Activated naive CD8-positive, alpha-beta T cell treated with anti-CD3 and anti-CD28 coated beads, Interleukin-2, amount 50 U/mL, for 24 hours (primary cell): ENCODE data around the gene HMSD.
A peak's percentile ranks its signal among the peaks of the same experiment; 100 is the strongest.

Experiments
- ATAC-seq: fragments of 150-1000 bp; cut with Tn5 transposase; one replicate; pipeline ENCODE4 v1.10.0; 2021
- DNase-seq: peaks from one replicate; pipeline ENCODE4 v3.0.0; 2021
- H3K27ac Mint-ChIP-seq: one replicate; pipeline ENCODE4 v1.8.0; 2021; ENCODE audit warnings: mild to moderate bottlenecking, mixed read lengths
- H3K27me3 Mint-ChIP-seq: one replicate; pipeline ENCODE4 v1.8.0; 2021; ENCODE audit warnings: mixed read lengths
- H3K36me3 Mint-ChIP-seq: one replicate; pipeline ENCODE4 v1.8.0; 2021; ENCODE audit warnings: low read depth, mixed read lengths
- H3K4me1 Mint-ChIP-seq: one replicate; pipeline ENCODE4 v1.8.0; 2021; ENCODE audit warnings: mixed read lengths
- H3K4me3 Mint-ChIP-seq: one replicate; pipeline ENCODE4 v1.8.0; 2021; ENCODE audit warnings: mild to moderate bottlenecking, moderate library complexity, mixed read lengths
- H3K9me3 Mint-ChIP-seq: one replicate; pipeline ENCODE4 v1.8.0; 2021; ENCODE audit warnings: mixed read lengths

HMSD gene

GRCh38 chr18:63969942-63970808 lies 21.1 kb downstream of the HMSD start, which contains the start of gene SERPINB8:
TSS of gene SERPINB8 (plus strand) at chr18:63970081. CDS start at chr18:63978309, 8,228 bp downstream.
- Mint-ChIP-seq H3K36me3 (peaks cover 3% of the 10 kb centered on the region), H3K4me1 (peaks cover 52% of the 10 kb centered on the region), H3K27ac (peak within 1 kb of the TSS; percentile 93), H3K9me3 (no peaks in the 10 kb centered on the region), H3K4me3 (peak within 1 kb of the TSS; percentile 88), H3K27me3 (no peaks in the 10 kb centered on the region)
- peak; percentile 92 for ATAC-seq
- DNase-seq: peak; percentile 82

DNA sequence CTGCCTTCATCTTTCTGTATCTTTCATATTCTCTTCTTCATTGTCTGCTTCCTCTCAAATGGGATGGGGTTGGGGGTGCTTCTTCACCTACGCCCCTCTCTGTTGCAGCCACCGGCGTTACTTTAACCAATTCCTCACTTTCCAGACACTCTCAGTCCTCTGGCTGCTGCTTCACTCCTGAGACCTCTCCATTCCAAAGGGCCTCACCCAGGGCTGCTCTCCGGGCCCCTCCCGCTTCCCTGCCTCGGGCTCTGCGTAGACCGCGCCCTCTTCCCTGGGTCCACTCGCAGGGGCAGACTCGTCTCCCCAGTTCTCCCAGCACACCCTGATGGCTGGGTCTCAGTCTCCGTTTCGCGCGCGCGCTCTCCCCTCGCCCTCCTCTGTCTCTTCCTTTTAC lies 21.7 kb downstream of the HMSD start:
- H3K4me1 Mint-ChIP-seq: peaks cover 53% of the 10 kb centered on the region
- ATAC-seq: peak; percentile 2

GRCh38 chr18:63971320-63972001 lies 22.4 kb downstream of the HMSD start:
- Mint-ChIP-seq H3K27me3 (no peaks in the 10 kb centered on the region), H3K27ac (peak overlapping the region; percentile 93), H3K4me1 (peaks cover 53% of the 10 kb centered on the region), H3K36me3 (peaks cover 3% of the 10 kb centered on the region), H3K9me3 (no peaks in the 10 kb centered on the region), H3K4me3 (peak overlapping the region; percentile 88)
- ATAC-seq (no peak), DNase-seq (no peak)

More for the DNA sequence above, 21.7 kb downstream of the HMSD start:
- H3K27me3 Mint-ChIP-seq: no peaks in the 10 kb centered on the region
- no peak for DNase-seq
- H3K27ac Mint-ChIP-seq: peak overlapping the region; percentile 93
- H3K36me3 Mint-ChIP-seq: peaks cover 3% of the 10 kb centered on the region
- peak overlapping the region; percentile 88 for H3K4me3 Mint-ChIP-seq
- no peaks in the 10 kb centered on the region for H3K9me3 Mint-ChIP-seq

- H3K9me3 Mint-ChIP-seq: no peaks in the 10 kb centered on the region
- H3K27me3 Mint-ChIP-seq: no peaks in the 10 kb centered on the region
- H3K27ac Mint-ChIP-seq: peak overlapping the region; percentile 61
- peaks cover 3% of the 10 kb centered on the region for H3K36me3 Mint-ChIP-seq
- ATAC-seq (no peak), DNase-seq (no peak)
- H3K4me3 Mint-ChIP-seq: peak overlapping the region; percentile 35
- H3K4me1 Mint-ChIP-seq: peaks cover 54% of the 10 kb centered on the region
Measured at GRCh38 chr18:63972002-63972376, 22.9 kb downstream of the HMSD start.

- peaks cover 6% of the 10 kb centered on the region for H3K36me3 Mint-ChIP-seq
- no peaks in the 10 kb centered on the region for H3K27me3 Mint-ChIP-seq
- no peak overlapping the region for H3K4me3 Mint-ChIP-seq
- DNase-seq: no peak
- H3K4me1 Mint-ChIP-seq: peaks cover 49% of the 10 kb centered on the region
- no peaks in the 10 kb centered on the region for H3K9me3 Mint-ChIP-seq
- H3K27ac Mint-ChIP-seq: no peak overlapping the region
- no peak for ATAC-seq
Measured at GRCh38 chr18:63974991-63975390, 25.9 kb downstream of the HMSD start.

GRCh38 chr18:63975628-63976027 lies 26.5 kb downstream of the HMSD start:
- DNase-seq: no peak
- peaks cover 48% of the 10 kb centered on the region for H3K4me1 Mint-ChIP-seq
- H3K4me3 Mint-ChIP-seq: no peak overlapping the region
- H3K27me3 Mint-ChIP-seq: no peaks in the 10 kb centered on the region
- ATAC-seq: no peak
- H3K27ac Mint-ChIP-seq: no peak overlapping the region
- no peaks in the 10 kb centered on the region for H3K9me3 Mint-ChIP-seq
- H3K36me3 Mint-ChIP-seq: peaks cover 9% of the 10 kb centered on the region

DNA sequence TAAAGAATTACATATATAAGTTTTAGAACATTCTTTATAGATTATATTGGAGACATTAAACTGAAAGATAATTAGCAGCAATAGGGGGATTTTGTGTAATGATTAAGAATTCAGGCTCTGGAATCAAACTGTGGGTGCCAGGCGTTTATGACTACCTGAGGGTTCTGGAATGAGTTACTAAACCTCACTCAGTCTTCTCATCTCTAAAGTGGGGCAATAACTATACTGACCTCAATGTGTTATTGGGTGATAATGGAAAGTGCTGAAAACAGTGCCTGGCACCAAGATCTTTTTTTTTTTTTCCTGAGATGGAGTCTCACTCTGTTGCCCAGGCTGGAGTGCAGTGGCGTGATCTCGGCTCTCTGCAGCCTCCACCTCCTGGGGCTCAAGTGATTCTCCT lies 27.9 kb downstream of the HMSD start:
- DNase-seq: no peak
- ATAC-seq: peak; percentile 30
- Mint-ChIP-seq H3K27me3 (no peaks in the 10 kb centered on the region), H3K27ac (no peak overlapping the region), H3K9me3 (no peaks in the 10 kb centered on the region), H3K4me1 (peaks cover 34% of the 10 kb centered on the region), H3K4me3 (no peak overlapping the region), H3K36me3 (peaks cover 19% of the 10 kb centered on the region)

- peak; percentile 28 for DNase-seq
- Mint-ChIP-seq H3K27me3 (no peaks in the 10 kb centered on the region), H3K27ac (no peak overlapping the region), H3K4me1 (peaks cover 18% of the 10 kb centered on the region), H3K36me3 (peaks cover 26% of the 10 kb centered on the region), H3K9me3 (no peaks in the 10 kb centered on the region), H3K4me3 (no peak overlapping the region)
- peak; percentile 33 for ATAC-seq
Measured at GRCh38 chr18:63979409-63979920, 30.4 kb downstream of the HMSD start.

GRCh38 chr18:63980027-63980426 lies 30.9 kb downstream of the HMSD start:
- Mint-ChIP-seq H3K9me3 (no peaks in the 10 kb centered on the region), H3K27me3 (no peaks in the 10 kb centered on the region), H3K4me1 (peaks cover 13% of the 10 kb centered on the region), H3K4me3 (no peak overlapping the region), H3K36me3 (peaks cover 29% of the 10 kb centered on the region), H3K27ac (no peak overlapping the region)
- DNase-seq: no peak
- ATAC-seq: no peak

DNA sequence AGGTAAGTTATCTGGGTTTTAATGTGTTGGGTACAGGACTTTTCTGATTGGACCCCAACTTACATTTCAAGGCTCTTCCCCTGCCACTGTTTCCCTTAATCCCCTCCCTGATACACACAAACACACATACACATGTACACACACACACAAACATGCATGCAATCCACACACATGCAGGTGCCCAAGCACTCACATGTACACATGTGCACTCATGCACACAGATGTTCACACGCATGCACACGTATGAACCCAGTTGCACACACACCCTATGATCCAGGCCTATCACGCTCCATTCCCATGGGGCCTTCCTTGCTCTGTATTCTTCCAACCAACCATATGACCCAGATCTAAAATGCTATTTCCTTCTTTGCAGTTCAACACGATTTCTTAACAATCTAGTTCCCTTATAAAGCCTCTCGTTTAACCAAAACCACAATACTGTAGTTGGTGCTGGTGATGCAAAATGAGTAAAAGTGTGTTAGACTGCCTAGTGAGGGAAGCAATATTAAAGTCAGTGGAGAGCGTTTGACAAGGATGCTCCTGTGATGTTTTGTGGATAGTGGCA lies 31.9 kb downstream of the HMSD start:
- DNase-seq: no peak
- H3K27me3 Mint-ChIP-seq: no peaks in the 10 kb centered on the region
- H3K4me1 Mint-ChIP-seq: peaks cover 10% of the 10 kb centered on the region
- ATAC-seq: no peak
- no peaks in the 10 kb centered on the region for H3K9me3 Mint-ChIP-seq
- H3K4me3 Mint-ChIP-seq: no peak overlapping the region
- H3K36me3 Mint-ChIP-seq: peaks cover 29% of the 10 kb centered on the region
- H3K27ac Mint-ChIP-seq: no peak overlapping the region

DNA sequence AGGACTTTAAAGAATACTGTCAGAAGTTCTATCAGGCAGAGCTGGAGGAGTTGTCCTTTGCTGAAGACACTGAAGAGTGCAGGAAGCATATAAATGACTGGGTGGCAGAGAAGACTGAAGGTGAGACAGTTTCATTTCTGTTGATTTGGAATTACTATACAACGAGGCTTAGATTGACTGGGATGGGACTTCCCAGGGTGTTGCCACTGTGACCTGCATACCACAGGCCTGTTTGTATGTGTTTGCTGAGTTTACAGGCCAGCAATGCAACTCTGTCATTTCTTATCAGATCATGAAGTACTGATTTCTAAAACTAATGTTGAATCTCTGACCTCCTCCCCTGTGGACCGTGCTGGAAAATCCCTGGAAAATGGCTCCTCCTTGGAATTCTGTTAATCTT lies 32.6 kb downstream of the HMSD start:
- DNase-seq (no peak), ATAC-seq (no peak)
- Mint-ChIP-seq H3K4me3 (no peak overlapping the region), H3K27ac (no peak overlapping the region), H3K36me3 (peaks cover 34% of the 10 kb centered on the region), H3K4me1 (peaks cover 10% of the 10 kb centered on the region), H3K27me3 (no peaks in the 10 kb centered on the region), H3K9me3 (no peaks in the 10 kb centered on the region)

GRCh38 chr18:63982361-63982760 lies 33.3 kb downstream of the HMSD start:
- ATAC-seq (no peak), DNase-seq (no peak)
- H3K36me3 Mint-ChIP-seq: peaks cover 34% of the 10 kb centered on the region
- H3K4me3 Mint-ChIP-seq: no peak overlapping the region
- no peak overlapping the region for H3K27ac Mint-ChIP-seq
- H3K4me1 Mint-ChIP-seq: peaks cover 8% of the 10 kb centered on the region
- H3K9me3 Mint-ChIP-seq: no peaks in the 10 kb centered on the region
- H3K27me3 Mint-ChIP-seq: no peaks in the 10 kb centered on the region

DNA sequence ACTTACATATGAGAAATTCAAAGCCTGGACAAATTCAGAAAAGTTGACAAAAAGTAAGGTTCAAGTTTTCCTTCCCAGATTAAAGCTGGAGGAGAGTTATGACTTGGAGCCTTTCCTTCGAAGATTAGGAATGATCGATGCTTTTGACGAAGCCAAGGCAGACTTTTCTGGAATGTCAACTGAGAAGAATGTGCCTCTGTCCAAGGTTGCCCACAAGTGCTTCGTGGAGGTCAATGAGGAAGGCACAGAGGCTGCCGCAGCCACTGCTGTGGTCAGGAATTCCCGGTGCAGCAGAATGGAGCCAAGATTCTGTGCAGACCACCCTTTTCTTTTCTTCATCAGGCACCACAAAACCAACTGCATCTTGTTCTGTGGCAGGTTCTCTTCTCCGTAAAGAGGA lies 37.8 kb downstream of the HMSD start:
- H3K27ac Mint-ChIP-seq: no peak overlapping the region
- ATAC-seq: no peak
- H3K9me3 Mint-ChIP-seq: no peaks in the 10 kb centered on the region
- DNase-seq: no peak
- H3K36me3 Mint-ChIP-seq: peaks cover 33% of the 10 kb centered on the region
- H3K4me1 Mint-ChIP-seq: no peaks in the 10 kb centered on the region
- no peak overlapping the region for H3K4me3 Mint-ChIP-seq
- no peaks in the 10 kb centered on the region for H3K27me3 Mint-ChIP-seq

DNA sequence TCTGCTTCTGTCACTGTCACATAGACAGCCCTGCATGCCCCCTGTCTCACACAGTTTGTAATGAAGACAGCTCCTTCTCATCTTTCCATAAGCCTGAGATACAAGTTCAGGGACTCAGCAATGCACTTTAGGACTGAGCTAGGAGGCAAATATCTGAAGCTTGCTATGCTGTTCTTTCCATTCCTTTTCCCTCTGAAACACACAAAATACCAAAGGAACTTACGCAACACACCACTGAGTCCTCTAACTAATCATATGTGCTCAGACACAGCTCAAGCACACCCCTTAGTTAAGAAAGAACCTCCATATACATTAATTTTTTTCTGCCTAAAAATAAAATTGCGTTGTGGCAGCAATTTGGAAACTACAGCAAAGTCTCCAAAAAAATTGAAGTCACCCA lies 38.6 kb downstream of the HMSD start:
- H3K9me3 Mint-ChIP-seq: no peaks in the 10 kb centered on the region
- peaks cover 25% of the 10 kb centered on the region for H3K36me3 Mint-ChIP-seq
- H3K27me3 Mint-ChIP-seq: no peaks in the 10 kb centered on the region
- ATAC-seq (no peak), DNase-seq (no peak)
- no peak overlapping the region for H3K27ac Mint-ChIP-seq
- no peak overlapping the region for H3K4me3 Mint-ChIP-seq
- H3K4me1 Mint-ChIP-seq: no peaks in the 10 kb centered on the region

- Mint-ChIP-seq H3K27ac (no peak overlapping the region), H3K9me3 (peaks cover 9% of the 10 kb centered on the region), H3K36me3 (peaks cover 18% of the 10 kb centered on the region), H3K27me3 (no peaks in the 10 kb centered on the region), H3K4me3 (no peak overlapping the region), H3K4me1 (no peaks in the 10 kb centered on the region)
- DNase-seq: no peak
- ATAC-seq: no peak
Measured at GRCh38 chr18:63992751-63993150, 43.6 kb downstream of the HMSD start.
